HFFc6 (cell line): ENCODE results near the gene LMF1. TPM values are rescaled to one million over a fixed set of nuclear protein-coding genes. Genes with fewer than 3 reads are reported as not detected.

Experiments
- DNase-seq: peaks from one replicate; pipeline ENCODE4 v3.0.0-alpha.2; 2018
- H3K27ac Mint-ChIP-seq: 2 replicates; pipeline ENCODE4 v1.8.0; 2020; ENCODE audit warnings: mild to moderate bottlenecking, mixed read lengths
- H3K27me3 Mint-ChIP-seq: 2 replicates; pipeline ENCODE4 v1.8.0; 2021; ENCODE audit warnings: mild to moderate bottlenecking, moderate library complexity, mixed read lengths; ENCODE audit not compliant: insufficient read depth
- H3K36me3 Mint-ChIP-seq: 2 replicates; pipeline ENCODE4 v1.8.0; 2021; ENCODE audit warnings: low read depth, mixed read lengths
- H3K4me1 Mint-ChIP-seq: 2 replicates; pipeline ENCODE4 v1.8.0; 2020; ENCODE audit warnings: low read depth, mixed read lengths
- H3K4me3 Mint-ChIP-seq: 2 replicates; pipeline ENCODE4 v1.8.0; 2020; ENCODE audit warnings: mild to moderate bottlenecking, moderate library complexity, mixed read lengths
- H3K9me3 Mint-ChIP-seq: 2 replicates; pipeline ENCODE4 v1.8.0; 2020; ENCODE audit warnings: mild to moderate bottlenecking, mixed read lengths
- total RNA-seq, 6 experiments: library from RNA; stranded (reverse); fragmentation: NEBNext Ultra II Directional; extraction: Animal tissue kit (Norgen Biotek cat#: 25700); gene quantifications; 2 replicates in 1 of 6; 3 replicates in 5 of 6; pipeline ENCODE4 v1.2.3, GENCODE V29; 2021
- TF ChIP-seq, protein P1 (sequence below): fragments of 200-600 bp; sonication (generic); IDR thresholded peaks from 2 replicates; pipeline ENCODE4 v1.5.0; 2021; ENCODE audit warnings: antibody characterized with exemption, mild to moderate bottlenecking

LMF1 gene
- total RNA-seq, 6 experiments from 2014 or later: 10.9 to 19.3 (median 14.2) TPM

- Mint-ChIP-seq H3K4me1 (no peaks in the 10 kb centered on the region), H3K27ac (no peak overlapping the region), H3K4me3 (no peak overlapping the region), H3K9me3 (no peaks in the 10 kb centered on the region), H3K36me3 (peaks cover 4% of the 10 kb centered on the region), H3K27me3 (no peaks in the 10 kb centered on the region; the same call in none of the 2 replicates)
- no peak for DNase-seq
- TF ChIP-seq, protein P1, sequence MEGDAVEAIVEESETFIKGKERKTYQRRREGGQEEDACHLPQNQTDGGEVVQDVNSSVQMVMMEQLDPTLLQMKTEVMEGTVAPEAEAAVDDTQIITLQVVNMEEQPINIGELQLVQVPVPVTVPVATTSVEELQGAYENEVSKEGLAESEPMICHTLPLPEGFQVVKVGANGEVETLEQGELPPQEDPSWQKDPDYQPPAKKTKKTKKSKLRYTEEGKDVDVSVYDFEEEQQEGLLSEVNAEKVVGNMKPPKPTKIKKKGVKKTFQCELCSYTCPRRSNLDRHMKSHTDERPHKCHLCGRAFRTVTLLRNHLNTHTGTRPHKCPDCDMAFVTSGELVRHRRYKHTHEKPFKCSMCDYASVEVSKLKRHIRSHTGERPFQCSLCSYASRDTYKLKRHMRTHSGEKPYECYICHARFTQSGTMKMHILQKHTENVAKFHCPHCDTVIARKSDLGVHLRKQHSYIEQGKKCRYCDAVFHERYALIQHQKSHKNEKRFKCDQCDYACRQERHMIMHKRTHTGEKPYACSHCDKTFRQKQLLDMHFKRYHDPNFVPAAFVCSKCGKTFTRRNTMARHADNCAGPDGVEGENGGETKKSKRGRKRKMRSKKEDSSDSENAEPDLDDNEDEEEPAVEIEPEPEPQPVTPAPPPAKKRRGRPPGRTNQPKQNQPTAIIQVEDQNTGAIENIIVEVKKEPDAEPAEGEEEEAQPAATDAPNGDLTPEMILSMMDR: no peak
These were observed 74.3 kb downstream of the LMF1 start for GRCh38 chr16:896261-897199.

DNA sequence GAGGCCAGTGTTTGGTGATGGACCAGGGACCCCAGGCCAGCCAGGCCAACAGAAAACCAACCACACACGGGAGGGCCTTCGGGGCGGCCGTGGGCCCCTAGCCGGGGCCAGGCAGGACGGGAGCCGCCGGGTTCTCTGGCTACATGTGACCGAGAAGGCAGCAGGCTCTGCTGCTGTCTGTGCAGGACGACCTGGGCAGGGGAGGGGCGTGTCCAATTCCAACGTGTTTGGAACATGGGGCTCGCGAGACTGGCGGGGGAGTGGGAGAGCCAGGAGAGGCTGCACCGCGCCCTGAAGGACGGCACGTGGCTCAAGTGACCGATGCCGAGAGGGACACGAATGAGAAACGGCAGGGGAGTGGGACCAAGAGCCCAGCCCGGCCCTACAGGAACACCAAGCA lies 75.4 kb downstream of the LMF1 start:
- no peaks in the 10 kb centered on the region for H3K9me3 Mint-ChIP-seq
- no peak for DNase-seq
- H3K27me3 Mint-ChIP-seq: no peaks in the 10 kb centered on the region; the same call in 1 of the 2 replicates
- H3K27ac Mint-ChIP-seq: no peak overlapping the region
- no peaks in the 10 kb centered on the region for H3K4me1 Mint-ChIP-seq
- peaks cover 4% of the 10 kb centered on the region for H3K36me3 Mint-ChIP-seq
- no peak overlapping the region for H3K4me3 Mint-ChIP-seq
- TF ChIP-seq, protein P1: no peak

DNA sequence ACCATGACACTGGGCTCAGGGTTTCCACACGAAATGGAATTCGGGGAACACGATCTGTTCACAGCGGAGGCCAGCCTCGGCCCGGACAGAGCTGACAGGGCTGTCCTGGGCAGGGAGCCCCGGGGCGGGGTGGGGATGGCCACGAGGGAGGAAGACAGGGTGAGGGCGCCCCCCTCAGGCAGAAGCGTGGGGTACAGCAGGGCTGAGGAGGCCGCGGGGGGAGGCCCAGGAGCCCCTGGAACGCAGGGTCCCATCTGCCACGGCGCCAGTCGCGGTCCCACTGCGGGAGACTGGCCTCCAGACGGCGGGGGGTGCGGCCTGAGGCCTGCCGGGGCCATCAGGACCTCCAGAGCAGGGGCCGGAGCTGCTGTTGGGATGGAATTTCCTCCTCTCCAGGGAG lies 75.9 kb downstream of the LMF1 start:
- Mint-ChIP-seq H3K9me3 (no peaks in the 10 kb centered on the region), H3K4me3 (no peak overlapping the region)

DNA sequence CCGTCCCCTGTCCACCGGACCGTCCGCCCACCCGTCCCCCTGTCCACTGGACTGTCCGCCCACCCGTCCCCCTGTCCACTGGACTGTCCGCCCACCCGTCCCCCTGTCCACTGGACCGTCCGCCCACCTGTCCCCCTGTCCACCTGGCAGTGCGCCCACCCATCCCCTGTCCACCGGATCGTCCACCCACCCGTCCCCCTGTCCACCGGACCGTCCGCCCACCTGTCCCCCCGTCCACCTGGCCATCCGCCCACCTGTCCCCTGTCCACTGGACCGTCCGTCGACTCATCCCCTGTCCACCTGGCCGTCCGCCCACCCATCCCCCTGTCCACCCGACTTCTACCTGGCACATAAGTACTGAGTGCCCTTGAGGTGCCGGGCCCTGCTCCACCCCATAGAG lies 76.6 kb downstream of the LMF1 start:
- Mint-ChIP-seq H3K9me3 (no peaks in the 10 kb centered on the region), H3K27me3 (no peaks in the 10 kb centered on the region; the same call in 1 of the 2 replicates), H3K27ac (no peak overlapping the region), H3K4me3 (no peak overlapping the region), H3K4me1 (no peaks in the 10 kb centered on the region), H3K36me3 (peaks cover 4% of the 10 kb centered on the region)
- DNase-seq: no peak
- TF ChIP-seq, protein P1: no peak

More for the DNA sequence above, 75.9 kb downstream of the LMF1 start:
- peaks cover 4% of the 10 kb centered on the region for H3K36me3 Mint-ChIP-seq
- no peak overlapping the region for H3K27ac Mint-ChIP-seq
- TF ChIP-seq, protein P1: peak; percentile 44; the same call in 1 of the 2 replicates
- H3K4me1 Mint-ChIP-seq: no peaks in the 10 kb centered on the region
- no peak for DNase-seq
- no peaks in the 10 kb centered on the region; the same call in 1 of the 2 replicates for H3K27me3 Mint-ChIP-seq

GRCh38 chr16:893360-893759 lies 77.4 kb downstream of the LMF1 start:
- Mint-ChIP-seq H3K4me3 (no peak overlapping the region), H3K27me3 (no peaks in the 10 kb centered on the region; the same call in 1 of the 2 replicates), H3K9me3 (no peaks in the 10 kb centered on the region), H3K27ac (no peak overlapping the region), H3K36me3 (no peaks in the 10 kb centered on the region), H3K4me1 (no peaks in the 10 kb centered on the region)
- DNase-seq: no peak
- TF ChIP-seq, protein P1: no peak
